ENCODE data around the gene SH2D7. TPM values are rescaled to one million over a fixed set of nuclear protein-coding genes. Genes with fewer than 3 reads are reported as not detected.

The SH2D7 gene
- total RNA-seq, 1 donor from 2014 or later = not detected

DNA sequence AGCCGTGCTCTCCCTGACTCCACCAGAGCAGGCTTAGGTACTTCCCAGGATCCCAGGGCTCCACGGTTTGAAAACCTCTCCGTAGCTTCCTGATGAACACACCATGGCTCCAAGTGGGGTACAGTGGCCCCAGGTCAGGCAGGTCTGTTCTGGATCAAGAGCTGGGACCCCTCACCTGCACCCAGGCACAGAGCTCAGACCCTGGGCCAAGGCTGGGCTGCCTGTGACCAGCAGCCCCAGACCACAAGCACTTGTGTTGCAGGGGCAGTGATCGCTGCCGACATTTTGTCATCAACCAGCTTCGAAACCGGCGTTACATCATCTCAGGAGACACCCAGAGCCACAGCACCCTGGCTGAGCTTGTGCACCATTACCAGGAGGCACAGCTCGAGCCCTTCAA, 5.3 kb downstream of the SH2D7 start:
- ATAC-seq = no peak

DNA sequence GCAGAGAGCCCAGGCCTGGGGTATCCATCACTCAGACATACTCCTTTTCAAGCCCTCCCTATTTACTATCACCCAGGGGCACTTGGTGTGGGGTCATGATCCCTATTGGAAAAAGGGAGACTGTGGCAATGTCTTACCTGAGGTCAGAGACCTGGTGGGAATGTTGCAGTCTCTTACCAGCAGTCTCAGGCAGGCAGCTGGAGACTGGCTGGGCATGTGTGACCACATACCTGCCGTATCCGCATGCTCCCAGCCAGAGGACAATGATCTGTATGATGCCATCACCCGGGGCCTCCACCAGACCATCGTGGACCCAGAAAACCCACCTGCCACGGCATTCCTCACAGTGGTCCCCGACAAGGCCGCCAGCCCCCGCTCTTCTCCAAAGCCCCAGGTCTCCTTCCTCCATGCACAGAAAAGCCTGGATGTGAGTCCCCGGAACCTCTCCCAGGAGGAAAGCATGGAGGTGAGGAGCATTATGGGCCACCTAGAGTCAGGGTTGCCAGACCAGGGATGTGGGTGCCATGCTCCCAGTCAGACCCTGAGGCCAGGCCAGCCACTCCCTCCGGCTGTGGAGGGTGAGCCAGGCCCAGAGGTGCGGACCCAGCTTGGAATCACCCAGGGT, 5.9 kb downstream of the SH2D7 start:
- Histone ChIP-seq H3K27me3 (ENCODE audit: low read depth) (no peaks in the 10 kb centered on the region), H3K4me1 (peaks cover 6% of the 10 kb centered on the region), H3K4me3 (no peak overlapping the region), H3K27ac (no peak overlapping the region), H3K36me3 (no peaks in the 10 kb centered on the region), H3K9me3 (no peaks in the 10 kb centered on the region)
- TF ChIP-seq, protein P1, sequence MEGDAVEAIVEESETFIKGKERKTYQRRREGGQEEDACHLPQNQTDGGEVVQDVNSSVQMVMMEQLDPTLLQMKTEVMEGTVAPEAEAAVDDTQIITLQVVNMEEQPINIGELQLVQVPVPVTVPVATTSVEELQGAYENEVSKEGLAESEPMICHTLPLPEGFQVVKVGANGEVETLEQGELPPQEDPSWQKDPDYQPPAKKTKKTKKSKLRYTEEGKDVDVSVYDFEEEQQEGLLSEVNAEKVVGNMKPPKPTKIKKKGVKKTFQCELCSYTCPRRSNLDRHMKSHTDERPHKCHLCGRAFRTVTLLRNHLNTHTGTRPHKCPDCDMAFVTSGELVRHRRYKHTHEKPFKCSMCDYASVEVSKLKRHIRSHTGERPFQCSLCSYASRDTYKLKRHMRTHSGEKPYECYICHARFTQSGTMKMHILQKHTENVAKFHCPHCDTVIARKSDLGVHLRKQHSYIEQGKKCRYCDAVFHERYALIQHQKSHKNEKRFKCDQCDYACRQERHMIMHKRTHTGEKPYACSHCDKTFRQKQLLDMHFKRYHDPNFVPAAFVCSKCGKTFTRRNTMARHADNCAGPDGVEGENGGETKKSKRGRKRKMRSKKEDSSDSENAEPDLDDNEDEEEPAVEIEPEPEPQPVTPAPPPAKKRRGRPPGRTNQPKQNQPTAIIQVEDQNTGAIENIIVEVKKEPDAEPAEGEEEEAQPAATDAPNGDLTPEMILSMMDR (IDR thresholded peaks at IDR 0.05) = no peak
- ATAC-seq (no peak), DNase-seq (no peak)
- intact Hi-C loops (cut with DNase I) = no loop called here

More for the DNA sequence above, 5.3 kb downstream of the SH2D7 start:
- Histone ChIP-seq H3K36me3 (no peaks in the 10 kb centered on the region), H3K27ac (no peak overlapping the region), H3K9me3 (no peaks in the 10 kb centered on the region), H3K27me3 (ENCODE audit: low read depth) (no peaks in the 10 kb centered on the region), H3K4me1 (peaks cover 1% of the 10 kb centered on the region), H3K4me3 (no peak overlapping the region)
- intact Hi-C loops (cut with DNase I) = no loop called here
- TF ChIP-seq, protein P1 (IDR thresholded peaks at IDR 0.05) = no peak
- DNase-seq = no peak

- H3K4me3 ChIP-seq = no peak overlapping the region
- H3K36me3 ChIP-seq = no peaks in the 10 kb centered on the region
- TF ChIP-seq, protein P1 (IDR thresholded peaks at IDR 0.05) = no peak
- ATAC-seq (no peak), DNase-seq (peak; percentile 14)
- H3K4me1 ChIP-seq = peaks cover 22% of the 10 kb centered on the region
- no peak overlapping the region for H3K27ac ChIP-seq
- H3K9me3 ChIP-seq = no peaks in the 10 kb centered on the region
- H3K27me3 ChIP-seq (ENCODE audit: low read depth) = no peaks in the 10 kb centered on the region
- intact Hi-C loops (cut with DNase I) = no loop called here
Measured at GRCh38 chr15:78100886-78101285, 8.5 kb downstream of the SH2D7 start.

DNA sequence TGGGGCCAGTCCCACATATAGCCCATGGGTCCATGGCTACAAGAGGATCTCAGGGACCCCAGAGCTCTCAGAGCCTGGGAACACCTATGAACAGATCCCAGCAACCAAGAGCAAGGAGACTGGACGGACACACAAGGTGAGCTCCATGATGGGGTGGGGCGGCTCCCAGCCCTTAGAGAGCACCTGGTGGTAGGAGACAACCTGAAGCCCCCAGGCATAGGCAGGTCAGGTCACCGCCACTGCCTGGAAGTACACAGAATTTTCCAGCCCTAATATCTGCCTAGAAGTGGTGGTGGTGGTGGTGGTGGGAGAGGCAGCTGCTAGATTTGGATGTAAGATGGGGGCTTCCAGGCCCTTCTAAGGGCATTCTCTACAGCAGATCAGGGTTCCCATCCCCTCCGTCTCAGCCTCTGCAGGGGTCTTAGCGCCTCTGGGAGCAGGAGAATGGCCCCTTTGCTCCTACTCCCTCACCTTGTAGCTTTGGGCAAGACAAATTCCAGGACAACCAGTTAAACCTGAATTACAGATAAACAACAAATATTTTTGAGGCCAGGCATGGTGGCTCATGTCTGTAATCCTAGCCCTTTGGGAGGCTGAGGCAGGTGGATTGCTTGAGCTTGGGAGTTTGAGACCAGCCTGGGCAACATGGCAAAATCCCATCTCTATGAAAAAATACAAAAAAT, 9.2 kb downstream of the SH2D7 start:
- TF ChIP-seq, protein P1 (IDR thresholded peaks at IDR 0.05) = no peak
- H3K27me3 ChIP-seq (ENCODE audit: low read depth) = no peaks in the 10 kb centered on the region
- no peak overlapping the region for H3K4me3 ChIP-seq
- no peaks in the 10 kb centered on the region for H3K36me3 ChIP-seq
- H3K27ac ChIP-seq = no peak overlapping the region
- ATAC-seq (no peak), DNase-seq (no peak)
- intact Hi-C loops (cut with DNase I) = no loop called here
- no peaks in the 10 kb centered on the region for H3K9me3 ChIP-seq
- H3K4me1 ChIP-seq = peaks cover 22% of the 10 kb centered on the region

GRCh38 chr15:78102211-78102610, 9.8 kb downstream of the SH2D7 start:
- no peaks in the 10 kb centered on the region for H3K9me3 ChIP-seq
- no peak overlapping the region for H3K27ac ChIP-seq
- TF ChIP-seq, protein P1 (IDR thresholded peaks at IDR 0.05) = no peak
- intact Hi-C loops (cut with DNase I) = no loop called here
- DNase-seq (no peak), ATAC-seq (no peak)
- H3K4me3 ChIP-seq = no peak overlapping the region
- no peaks in the 10 kb centered on the region for H3K27me3 ChIP-seq (ENCODE audit: low read depth)
- peaks cover 22% of the 10 kb centered on the region for H3K4me1 ChIP-seq
- no peaks in the 10 kb centered on the region for H3K36me3 ChIP-seq

Data from lower lobe of right lung (tissue), 2 donors.